Activated B cell treated with CpG ODN at 0.5 μM for 24 hours (primary cell): ENCODE data around the gene DDX50. TPM values are rescaled to one million over a fixed set of nuclear protein-coding genes. Genes with fewer than 3 reads are reported as not detected.

Experiments used
- ATAC-seq: fragments of 200-7000 bp; cut with Tn5 transposase; one replicate; pipeline ENCODE4 v1.10.0; 2021; ENCODE audit warnings: low read depth, mild to moderate bottlenecking, moderate library complexity
- CTCF ChIA-PET: fragments of 350-600 bp; sonication (Branson Sonifier 250); formaldehyde crosslinking; loops from one replicate; lab custom pipeline; 2021; ENCODE audit warnings: antibody characterized with exemption; lab: Charles Lee
- POLR2A ChIA-PET: fragments of 350-600 bp; sonication (Branson Sonifier 250); formaldehyde crosslinking; loops from one replicate; lab custom pipeline; 2021; ENCODE audit warnings: antibody characterized with exemption; lab: Charles Lee
- DNase-seq: peaks from one replicate; pipeline ENCODE4 v3.0.0; 2022
- H3K27ac Mint-ChIP-seq: one replicate; pipeline ENCODE4 v1.8.0; 2020; ENCODE audit warnings: mixed read lengths
- H3K27me3 Mint-ChIP-seq: one replicate; pipeline ENCODE4 v1.8.0; 2021; ENCODE audit warnings: mixed read lengths
- H3K36me3 Mint-ChIP-seq: one replicate; pipeline ENCODE4 v1.8.0; 2021; ENCODE audit warnings: low read depth, mixed read lengths
- H3K4me1 Mint-ChIP-seq: one replicate; pipeline ENCODE4 v1.8.0; 2021; ENCODE audit warnings: mixed read lengths
- H3K4me3 Mint-ChIP-seq: one replicate; pipeline ENCODE4 v1.8.0; 2020; ENCODE audit warnings: mild to moderate bottlenecking, mixed read lengths
- H3K9me3 Mint-ChIP-seq: one replicate; pipeline ENCODE4 v1.8.0; 2020; ENCODE audit warnings: mixed read lengths
- CTCF ChIP-seq: fragments of 200-600 bp; IDR thresholded peaks from one replicate; pipeline ENCODE4 v1.8.0; 2022; ENCODE audit warnings: antibody characterized with exemption, mild to moderate bottlenecking
- intact Hi-C: fragments of 100-400 bp; cut with micrococcal nuclease; formaldehyde crosslinking; loops from one replicate; pipeline ENCODE4 v1.15.1; 2024
- total RNA-seq: library from RNA; stranded (reverse); gene quantifications from 2 replicates; pipeline ENCODE4 v1.2.3, GENCODE V29; 2022

The DDX50 gene
- total RNA-seq, 1 donor from 2014 or later, result 41.7 TPM

DNA sequence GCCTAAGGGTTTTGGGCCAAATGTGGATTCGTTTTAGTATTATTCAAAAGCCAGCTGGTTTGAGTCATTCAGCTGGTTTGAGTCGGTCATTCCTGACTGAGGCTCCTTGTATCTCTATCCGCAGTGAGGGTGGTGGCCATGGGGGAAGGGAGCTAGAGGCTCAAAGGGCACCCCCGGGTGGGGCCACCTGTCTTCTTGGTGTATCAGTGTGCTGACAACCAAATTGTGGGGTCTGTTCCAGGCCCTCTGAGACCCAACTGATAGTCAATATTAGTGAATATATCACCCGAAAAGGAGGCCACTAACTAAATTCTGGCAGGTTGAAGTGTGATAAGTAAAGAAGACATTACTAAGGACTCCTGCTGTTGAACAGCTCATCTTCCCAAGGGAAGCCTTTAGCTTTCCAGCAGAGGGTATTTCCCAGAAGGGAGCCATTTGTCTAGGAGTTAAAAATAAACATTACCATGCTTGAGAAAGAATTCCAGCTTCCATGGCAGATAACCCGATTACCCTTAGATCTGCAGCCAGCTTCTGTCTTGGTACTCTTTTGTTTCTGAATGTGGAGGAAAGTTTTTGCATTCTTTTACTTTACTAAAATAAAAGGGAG is 29.9 kb upstream of the DDX50 start:
- ATAC-seq, result no peak
- Mint-ChIP-seq H3K27me3 (no peaks in the 10 kb centered on the region), H3K4me1 (no peaks in the 10 kb centered on the region), H3K9me3 (no peaks in the 10 kb centered on the region), H3K27ac (no peak overlapping the region), H3K4me3 (no peak overlapping the region), H3K36me3 (no peaks in the 10 kb centered on the region)
- POLR2A ChIA-PET, result no interaction called here
- DNase-seq, result no peak
- intact Hi-C loops, result no loop called here
- no peak for TF ChIP-seq CTCF
- CTCF ChIA-PET, result no interaction called here

DNA sequence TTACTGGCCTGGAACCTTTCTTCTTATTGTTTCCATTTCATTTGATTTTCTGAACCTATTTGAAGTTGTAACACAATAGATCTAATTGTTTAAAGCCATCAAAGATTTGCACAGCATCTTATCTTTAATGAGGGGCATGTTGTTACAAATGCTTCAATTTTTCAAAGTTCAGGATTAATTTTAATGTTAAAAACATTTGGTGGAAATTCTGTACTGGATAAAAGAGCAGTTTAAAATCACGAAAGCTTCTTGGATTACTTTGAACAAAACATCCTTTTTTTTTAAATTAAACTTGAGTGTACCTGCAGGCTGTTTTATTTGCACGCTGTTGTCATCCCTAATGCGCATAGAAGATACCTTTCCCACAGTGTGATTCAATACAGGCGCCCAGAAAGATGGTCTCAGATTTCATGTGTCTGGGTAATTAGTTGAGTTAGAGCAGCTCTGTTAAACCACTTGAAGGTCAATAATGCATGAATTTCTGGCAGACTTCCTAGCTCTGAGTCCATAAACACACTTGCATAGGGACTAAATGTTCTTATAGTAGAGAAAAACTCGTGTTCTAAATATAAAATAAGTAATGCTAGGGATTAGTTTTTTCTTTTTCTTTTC is 29.3 kb upstream of the DDX50 start:
- H3K36me3 Mint-ChIP-seq, result no peaks in the 10 kb centered on the region
- ChIA-PET POLR2A (interaction anchor here (0.7 kb wide), 1 partner anchor 351 kb away, joined by 4 read pairs; no protein-coding TSS in a partner anchor), CTCF (no interaction called here)
- no peak overlapping the region for H3K27ac Mint-ChIP-seq
- intact Hi-C loops, result no loop called here
- no peak for ATAC-seq
- H3K4me3 Mint-ChIP-seq, result no peak overlapping the region
- no peaks in the 10 kb centered on the region for H3K9me3 Mint-ChIP-seq
- no peaks in the 10 kb centered on the region for H3K27me3 Mint-ChIP-seq
- no peaks in the 10 kb centered on the region for H3K4me1 Mint-ChIP-seq
- TF ChIP-seq CTCF, result no peak
- DNase-seq, result no peak

GRCh38 chr10:68876246-68877138 is 24.6 kb upstream of the DDX50 start:
- POLR2A ChIA-PET, result no interaction called here
- no peak for ATAC-seq
- Mint-ChIP-seq H3K27ac (no peak overlapping the region), H3K4me1 (no peaks in the 10 kb centered on the region), H3K27me3 (no peaks in the 10 kb centered on the region), H3K4me3 (no peak overlapping the region), H3K9me3 (no peaks in the 10 kb centered on the region), H3K36me3 (no peaks in the 10 kb centered on the region)
- intact Hi-C loops, result no loop called here
- no peak for DNase-seq
- CTCF ChIA-PET, result no interaction called here
- no peak for TF ChIP-seq CTCF

DNA sequence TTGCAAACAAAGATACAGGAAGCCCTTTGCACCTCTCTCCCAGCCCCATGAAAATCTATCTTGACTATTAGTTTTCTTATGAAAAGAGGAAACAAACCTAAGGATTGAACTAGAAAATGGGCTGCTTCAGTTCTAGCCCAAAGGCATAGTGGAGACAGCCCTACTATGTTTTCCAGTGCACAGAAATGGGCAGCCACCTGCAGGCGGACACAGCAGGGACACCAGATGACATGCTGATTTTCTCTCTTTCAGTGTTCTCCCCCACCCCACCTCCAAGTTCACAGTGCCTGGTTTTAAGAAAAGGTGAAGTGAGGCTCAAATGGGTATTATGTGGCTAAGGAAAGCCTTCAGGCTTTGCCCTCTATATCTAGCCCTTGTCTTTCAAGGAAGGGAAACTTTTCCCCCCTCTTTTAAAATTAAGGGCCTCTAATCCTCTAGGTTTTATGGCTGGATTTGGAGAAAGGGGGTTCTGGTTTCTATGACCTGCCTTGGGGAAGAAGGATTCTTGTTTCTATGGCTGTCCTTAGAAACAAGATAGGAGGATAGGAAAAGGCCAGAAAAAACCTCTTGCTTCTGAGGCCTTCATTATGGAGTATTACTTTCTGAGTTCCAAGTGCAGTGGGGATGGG is 23.5 kb upstream of the DDX50 start:
- Mint-ChIP-seq H3K27ac (no peak overlapping the region), H3K9me3 (no peaks in the 10 kb centered on the region), H3K36me3 (no peaks in the 10 kb centered on the region), H3K4me1 (no peaks in the 10 kb centered on the region), H3K4me3 (no peak overlapping the region), H3K27me3 (no peaks in the 10 kb centered on the region)
- ChIA-PET POLR2A (no interaction called here), CTCF (no interaction called here)
- TF ChIP-seq CTCF, result no peak
- intact Hi-C loops, result no loop called here
- ATAC-seq, result no peak
- DNase-seq, result no peak
